HepG2 (cell line): ENCODE data around the gene TSPAN8. TPM values are rescaled to one million over a fixed set of nuclear protein-coding genes. Genes with fewer than 3 reads are reported as not detected.

Source experiments
- ATAC-seq: fragments of 200-7000 bp; cut with Tn5 transposase; 3 replicates; pipeline ENCODE4 v1.9.1; 2020; ENCODE audit warnings: mild to moderate bottlenecking, moderate library complexity
- BruUV-seq: library from RNA; stranded (reverse); fragments of 400-500 nt; replicated peaks from 2 replicates; lab custom pipeline; 2021; lab: Mats Ljungman, UMichigan
- CTCF ChIA-PET: fragments of 300-600 bp; formaldehyde crosslinking; extraction: SDS; loops from one replicate; lab custom pipeline; 2021; ENCODE audit warnings: low total read pairs, inconsistent platforms, low intra/inter-chr PET ratio; lab: Yijun Ruan, JAX
- POLR2A ChIA-PET: fragments of 350-600 bp; sonication (Branson Sonifier 250); formaldehyde crosslinking; loops from one replicate; lab custom pipeline; 2020; ENCODE audit warnings: antibody characterized with exemption, inconsistent platforms; lab: Yijun Ruan, JAX
- DNase-seq: peaks from one replicate; pipeline ENCODE4 v3.0.0-alpha.2; 2015; ENCODE audit warnings: low spot score
- FAIRE-seq: peaks from 3 replicates; lab custom pipeline; 2011; peaks lifted over from hg19 to GRCh38; lab: Jason Lieb, UNC
- H2AFZ ChIP-seq: one replicate; pipeline ENCODE4 v1.6.1; 2011; ENCODE audit warnings: low read length, inconsistent platforms
- H3K27ac ChIP-seq: fragments of 300-600 bp; 3 replicates; pipeline ENCODE4 v1.8.0; 2011; ENCODE audit warnings: mixed run types, mild to moderate bottlenecking, mixed read lengths, low read length, inconsistent platforms; ENCODE audit not compliant: insufficient read depth; ENCODE audit errors: extremely low read length
- H3K27me3 ChIP-seq, 2 experiments: fragments of 200-600 bp in 1 of 2; 2 replicates in 1 of 2; 3 replicates in 1 of 2; pipeline versions ENCODE4 v1.6.0 to v1.8.0; 2011; ENCODE audit warnings: low read length in 2 of 2, mild to moderate bottlenecking in 2 of 2, moderate library complexity in 2 of 2, inconsistent platforms in 1 of 2; ENCODE audit not compliant: insufficient read depth in 2 of 2, control insufficient read depth in 1 of 2
- H3K36me3 ChIP-seq, 2 experiments: fragments of 200-600 bp in 1 of 2; replicated peaks in 1 of 2; 2 replicates in 1 of 2; 3 replicates in 1 of 2; pipeline versions ENCODE4 v1.5.1 to v1.8.0; 2011; ENCODE audit warnings: low read length in 2 of 2, inconsistent platforms in 1 of 2; ENCODE audit not compliant: insufficient read depth in 2 of 2, control insufficient read depth in 1 of 2
- H3K4me1 ChIP-seq: 2 replicates; pipeline ENCODE4 v1.5.1; 2012; ENCODE audit warnings: low read length, inconsistent platforms; ENCODE audit not compliant: insufficient read depth
- H3K4me2 ChIP-seq: 2 replicates; pipeline ENCODE4 v1.6.0; 2011; ENCODE audit warnings: low read depth, low read length, inconsistent platforms
- H3K4me3 ChIP-seq, 3 experiments: fragments of 200-600 bp in 1 of 3; sonication (generic), shearing (Covaris generic) in 1 of 3; replicated peaks in 1 of 3; 2 replicates each; pipeline ENCODE4 v1.5.1; 2011 to 2016; ENCODE audit warnings: low read length in 3 of 3, inconsistent platforms in 2 of 3, low read depth in 2 of 3, mild to moderate bottlenecking in 2 of 3, control low read depth in 1 of 3, mixed read lengths in 1 of 3; ENCODE audit not compliant: insufficient read depth in 1 of 3
- H3K79me2 ChIP-seq: one replicate; pipeline ENCODE4 v1.6.1; 2011; ENCODE audit warnings: low read length, inconsistent platforms; ENCODE audit not compliant: insufficient read depth
- H3K9ac ChIP-seq: 2 replicates; pipeline ENCODE4 v1.6.0; 2011; ENCODE audit warnings: mild to moderate bottlenecking, low read depth, low read length, inconsistent platforms; ENCODE audit not compliant: insufficient read depth
- H3K9me3 ChIP-seq: 2 replicates; pipeline ENCODE4 v1.5.1; 2012; ENCODE audit warnings: mild to moderate bottlenecking, low read length
- H4K20me1 ChIP-seq: 2 replicates; pipeline ENCODE4 v1.6.0; 2011; ENCODE audit warnings: inconsistent platforms, mild to moderate bottlenecking, low read length, moderate library complexity; ENCODE audit not compliant: insufficient read depth
- BCL3 ChIP-seq: sonication (generic); formaldehyde crosslinking; IDR thresholded peaks from 2 replicates; pipeline ENCODE4 v1.5.1; 2020; ENCODE audit warnings: mild to moderate bottlenecking, missing genetic modification reagents, moderate library complexity
- BCL6 ChIP-seq: IDR thresholded peaks from 2 replicates; pipeline ENCODE4 v1.6.1; 2016; ENCODE audit warnings: missing genetic modification reagents, missing compliant biosample characterization
- BRCA1 ChIP-seq: sonication (generic); formaldehyde crosslinking; IDR thresholded peaks from 2 replicates; pipeline ENCODE4 v1.4.0; 2020; ENCODE audit warnings: missing genetic modification reagents
- NR0B2 ChIP-seq: sonication (generic); formaldehyde crosslinking; IDR thresholded peaks from 2 replicates; pipeline ENCODE4 v1.4.0; 2020; ENCODE audit warnings: mild to moderate bottlenecking, missing genetic modification reagents
- PAWR ChIP-seq: sonication (generic); formaldehyde crosslinking; IDR thresholded peaks from 2 replicates; pipeline ENCODE4 v1.4.0; 2020; ENCODE audit warnings: missing genetic modification reagents, mild to moderate bottlenecking, borderline replicate concordance
- PCBP1 ChIP-seq: fragments of 200-400 bp; formaldehyde crosslinking; IDR thresholded peaks from 2 replicates; pipeline ENCODE4 v1.6.1; 2017; ENCODE audit warnings: mild to moderate bottlenecking, low read depth, low read length, borderline replicate concordance
- PHF5A ChIP-seq: IDR thresholded peaks from one replicate; pipeline ENCODE4 v1.6.1; 2018; ENCODE audit warnings: low read depth, missing genetic modification reagents; ENCODE audit not compliant: unreplicated experiment
- SOX6 ChIP-seq, 2 experiments: fragments of 450-650 bp in 1 of 2; sonication (generic) in 1 of 2; formaldehyde crosslinking in 1 of 2; IDR thresholded peaks; 2 replicates each; pipeline versions ENCODE4 v1.4.0 to v1.6.1; 2017 to 2020; ENCODE audit warnings: antibody characterized with exemption in 1 of 2, mild to moderate bottlenecking in 1 of 2, missing genetic modification reagents in 1 of 2
- SP4 ChIP-seq: sonication (generic); formaldehyde crosslinking; IDR thresholded peaks from 2 replicates; pipeline ENCODE4 v1.8.1; 2023; ENCODE audit warnings: mild to moderate bottlenecking, missing genetic modification reagents
- YEATS2 ChIP-seq: sonication (generic); formaldehyde crosslinking; IDR thresholded peaks from 2 replicates; pipeline ENCODE4 v1.4.0; 2020; ENCODE audit warnings: missing genetic modification reagents, borderline replicate concordance
- ZBTB7A ChIP-seq: sonication (generic); formaldehyde crosslinking; IDR thresholded peaks from 2 replicates; pipeline ENCODE4 v1.8.0; 2022; ENCODE audit warnings: mild to moderate bottlenecking, missing genetic modification reagents
- ZNF280B ChIP-seq: sonication (generic); formaldehyde crosslinking; IDR thresholded peaks from 2 replicates; pipeline ENCODE4 v1.5.0; 2020; ENCODE audit warnings: missing genetic modification reagents, mild to moderate bottlenecking, borderline replicate concordance
- ZNF326 ChIP-seq: sonication (generic); formaldehyde crosslinking; IDR thresholded peaks from 2 replicates; pipeline ENCODE4 v1.4.0; 2020; ENCODE audit warnings: missing genetic modification reagents, borderline replicate concordance
- ZNF670 ChIP-seq: sonication (generic); formaldehyde crosslinking; IDR thresholded peaks from 2 replicates; pipeline ENCODE4 v1.8.0; 2022; ENCODE audit warnings: mild to moderate bottlenecking, missing genetic modification reagents, borderline replicate concordance
- ZNF672 ChIP-seq: sonication (generic); formaldehyde crosslinking; IDR thresholded peaks from 2 replicates; pipeline ENCODE4 v1.8.1; 2022; ENCODE audit warnings: missing genetic modification reagents
- ZNF724P ChIP-seq: sonication (generic); formaldehyde crosslinking; IDR thresholded peaks from 2 replicates; pipeline ENCODE4 v1.8.0; 2022; ENCODE audit warnings: missing genetic modification reagents, borderline replicate concordance
- ZSCAN20 ChIP-seq: sonication (generic); formaldehyde crosslinking; IDR thresholded peaks from 2 replicates; pipeline ENCODE4 v1.4.0; 2020; ENCODE audit warnings: missing genetic modification reagents, mild to moderate bottlenecking, borderline replicate concordance
- WGBS: methylation state at CpG from one replicate; pipeline ENCODE4 v1.1.6; 2017; ENCODE audit warnings: low lambda C conversion rate; 5-methylcytosine and 5-hydroxymethylcytosine counted together
- in situ Hi-C: cut with HindIII; loops from 2 replicates; pipeline ENCODE4 v1.10.0; 2017; ENCODE audit warnings: low pct_unique_long_range_greater_than_20kb; ENCODE audit not compliant: extremely low pct_ligation_motif_present
- intact Hi-C: fragments of 100-400 bp; cut with micrococcal nuclease; formaldehyde crosslinking; loops from one replicate; pipeline ENCODE4 v1.10.0; 2022; ENCODE audit not compliant: unreplicated experiment
- polyA plus RNA-seq, 8 experiments: library from polyadenylated mRNA; depleted of rRNA in 3 of 8; stranded (reverse) in 7 of 8; unstranded in 1 of 8; fragments of >200 nt; fragmentation: Illumina TruSeq in 4 of 8; extraction: Trizol in 4 of 8; gene quantifications; 2 replicates each; pipeline versions ENCODE4 v1.2.1 to v1.2.3, GENCODE V29; 2011 to 2016; ENCODE audit warnings: low read depth in 4 of 8, missing spikeins in 1 of 8, mixed read lengths in 1 of 8; ENCODE audit not compliant: insufficient read depth in 1 of 8
- total RNA-seq, 5 experiments: library from RNA; depleted of rRNA; stranded (reverse); fragments of >200 nt; fragmentation: Illumina TruSeq; extraction: Trizol; gene quantifications; 2 replicates each; pipeline ENCODE4 v1.2.3, GENCODE V29; 2016; ENCODE audit warnings: low read depth in 1 of 5

Gene TSPAN8
- total and polyA plus RNA-seq, 2 of the 13 experiments (the other 11 are each of a cell fraction or from before 2014, with no cell fraction given) = 3.4 to 3.9 TPM

- CTCF ChIA-PET = no interaction called here
- H3K79me2 ChIP-seq = no peaks in the 10 kb centered on the region
- H3K36me3 ChIP-seq = no peaks in the 10 kb centered on the region
- BruUV-seq = no TSS peak
- no peak overlapping the region for H2AFZ ChIP-seq
- ATAC-seq (no peak), DNase-seq (no peak), FAIRE-seq (no peak)
- no peaks in the 10 kb centered on the region for H3K9me3 ChIP-seq
- H4K20me1 ChIP-seq = no peaks in the 10 kb centered on the region
- no peak overlapping the region for H3K27ac ChIP-seq
- H3K9ac ChIP-seq = no peak overlapping the region
- POLR2A ChIA-PET = no interaction called here
- H3K4me1 ChIP-seq = peaks cover 23% of the 10 kb centered on the region
- TF ChIP-seq ZNF724P (no peak), ZNF326 (CRISPR knock-in tag) (no peak), ZSCAN20 (CRISPR knock-in tag) (no peak), ZBTB7A (no peak), SP4 (no peak), YEATS2 (no peak), BRCA1 (CRISPR knock-in tag) (no peak), BCL3 (no peak), PAWR (no peak), NR0B2 (no peak), ZNF670 (CRISPR knock-in tag) (no peak), PCBP1 (no peak), ZNF672 (CRISPR knock-in tag) (no peak), PHF5A (CRISPR knock-in tag) (no peak), ZNF280B (CRISPR knock-in tag) (no peak), SOX6 (IDR thresholded peaks at IDR 0.05) (no peak), SOX6 (CRISPR knock-in tag; IDR thresholded peaks at IDR 0.05) (no peak), BCL6 (no peak)
- no peaks in the 10 kb centered on the region for H3K27me3 ChIP-seq
- no peak overlapping the region for H3K4me3 ChIP-seq
- H3K4me2 ChIP-seq = no peak overlapping the region
- 94% methylated on average over 1 of the region's 1 CpG for WGBS
- intact Hi-C loops = no loop called here
- in situ Hi-C loops = loop anchor here (25.0 kb wide), 1 partner anchor 593 kb away; no protein-coding TSS in a partner anchor
Measured at GRCh38 chr12:71144682-71145081, 13.1 kb downstream of the TSPAN8 start.
